HUES6 (cell line): ENCODE data around the gene PIK3R1.

Source experiments
- H3K27ac ChIP-seq: 2 replicates; pipeline ENCODE4 v1.7.0; 2013; ENCODE audit warnings: low read depth, mild to moderate bottlenecking, low read length, inconsistent platforms
- H3K27me3 ChIP-seq: 2 replicates; pipeline ENCODE4 v1.6.1; 2013; ENCODE audit warnings: low read length; ENCODE audit not compliant: control insufficient read depth, insufficient read depth
- H3K36me3 ChIP-seq: 2 replicates; pipeline ENCODE4 v1.6.1; 2013; ENCODE audit warnings: low read length; ENCODE audit not compliant: control insufficient read depth, insufficient read depth
- H3K4me1 ChIP-seq: 2 replicates; pipeline ENCODE4 v1.6.1; 2013; ENCODE audit warnings: low read length; ENCODE audit not compliant: control insufficient read depth, insufficient read depth
- H3K4me3 ChIP-seq: 2 replicates; pipeline ENCODE4 v1.5.1; 2013; ENCODE audit warnings: low read depth, low read length
- H3K9ac ChIP-seq: one replicate; pipeline ENCODE4 v1.6.1; 2013; ENCODE audit warnings: mild to moderate bottlenecking, low read length
- H3K9me3 ChIP-seq: 2 replicates; pipeline ENCODE4 v1.6.1; 2013; ENCODE audit warnings: low read depth, low read length; ENCODE audit not compliant: control insufficient read depth, insufficient read depth

The PIK3R1 gene

DNA sequence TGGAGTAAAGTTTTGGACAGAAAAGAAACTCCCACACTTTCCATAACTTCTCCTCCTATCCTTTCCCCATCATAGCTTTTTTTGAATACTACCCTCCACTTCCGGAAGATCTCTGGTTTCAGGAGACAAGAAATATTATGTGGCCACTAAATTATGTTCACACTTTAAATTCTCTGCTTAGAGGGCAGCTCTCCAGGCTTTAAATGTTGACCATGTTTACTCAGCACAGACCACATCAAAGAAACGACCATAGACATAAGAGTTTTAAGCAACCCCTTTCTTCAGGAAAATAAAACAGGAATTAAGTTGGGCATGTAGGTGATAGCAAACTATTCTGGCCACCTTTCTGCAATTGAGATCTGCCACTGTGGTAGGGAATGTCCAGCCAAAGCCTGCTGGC, 97.8 kb downstream of the PIK3R1 start:
- Histone ChIP-seq H3K9me3 (peaks cover 3% of the 10 kb centered on the region; the same call in 1 of the 2 replicates), H3K9ac (no peak overlapping the region), H3K4me3 (no peak overlapping the region), H3K4me1 (no peaks in the 10 kb centered on the region), H3K27me3 (no peaks in the 10 kb centered on the region), H3K36me3 (no peaks in the 10 kb centered on the region), H3K27ac (no peak overlapping the region)

DNA sequence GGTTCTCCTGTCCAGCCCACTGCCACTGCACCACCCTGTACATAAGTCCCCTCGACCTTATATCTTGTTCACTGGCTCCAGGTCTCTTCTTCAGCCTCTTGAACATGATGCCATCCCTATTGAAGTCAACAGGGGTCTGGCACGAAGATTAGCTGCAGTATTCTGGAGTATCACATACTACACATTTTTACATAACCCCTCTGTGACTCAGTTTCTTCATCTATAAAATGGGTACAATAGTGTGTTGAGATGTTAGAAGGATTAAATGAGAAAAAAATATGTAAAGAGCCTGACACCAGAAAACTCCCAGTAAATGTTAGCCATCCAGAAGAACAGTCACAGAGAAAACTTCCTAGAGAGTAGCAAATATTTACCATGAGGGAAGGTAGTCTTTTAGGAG, 98.9 kb downstream of the PIK3R1 start:
- H3K27ac ChIP-seq, result no peak overlapping the region
- H3K4me1 ChIP-seq, result no peaks in the 10 kb centered on the region
- H3K9me3 ChIP-seq, result peaks cover 3% of the 10 kb centered on the region; the same call in 1 of the 2 replicates
- H3K27me3 ChIP-seq, result no peaks in the 10 kb centered on the region
- no peak overlapping the region for H3K4me3 ChIP-seq
- no peak overlapping the region for H3K9ac ChIP-seq
- no peaks in the 10 kb centered on the region for H3K36me3 ChIP-seq

DNA sequence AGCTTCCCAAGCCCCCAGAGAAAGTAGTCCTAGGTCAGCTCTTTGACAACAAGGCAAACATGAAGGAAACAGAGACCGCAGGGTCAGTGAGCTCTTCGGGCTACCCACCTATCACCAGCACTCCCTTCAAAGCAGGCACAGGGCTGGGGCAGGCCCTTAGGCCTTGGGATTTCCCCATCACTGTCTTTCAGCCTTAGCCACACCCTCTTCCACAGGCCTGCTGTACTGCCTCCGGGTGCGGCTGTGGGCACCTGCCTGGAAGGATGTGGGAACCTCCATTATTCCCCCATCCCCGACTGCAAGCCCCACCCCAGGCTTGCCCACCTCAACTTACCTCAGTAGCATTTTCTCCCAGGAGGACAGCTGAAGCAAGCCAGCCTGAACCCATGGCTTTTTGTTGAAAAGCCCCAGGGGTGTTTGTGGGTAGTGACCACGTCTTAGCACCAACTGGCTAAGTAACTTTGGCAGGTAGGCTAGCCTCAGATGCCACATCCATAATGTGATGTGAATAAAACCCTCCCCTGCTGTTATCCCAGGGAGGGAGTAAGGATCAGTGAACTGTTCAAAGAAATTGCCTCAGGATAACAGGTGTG, 100.2 kb downstream of the PIK3R1 start:
- Histone ChIP-seq H3K36me3 (no peaks in the 10 kb centered on the region), H3K4me3 (no peak overlapping the region), H3K9ac (no peak overlapping the region), H3K4me1 (no peaks in the 10 kb centered on the region), H3K27me3 (no peaks in the 10 kb centered on the region), H3K9me3 (peaks cover 3% of the 10 kb centered on the region; the same call in 1 of the 2 replicates), H3K27ac (no peak overlapping the region)

DNA sequence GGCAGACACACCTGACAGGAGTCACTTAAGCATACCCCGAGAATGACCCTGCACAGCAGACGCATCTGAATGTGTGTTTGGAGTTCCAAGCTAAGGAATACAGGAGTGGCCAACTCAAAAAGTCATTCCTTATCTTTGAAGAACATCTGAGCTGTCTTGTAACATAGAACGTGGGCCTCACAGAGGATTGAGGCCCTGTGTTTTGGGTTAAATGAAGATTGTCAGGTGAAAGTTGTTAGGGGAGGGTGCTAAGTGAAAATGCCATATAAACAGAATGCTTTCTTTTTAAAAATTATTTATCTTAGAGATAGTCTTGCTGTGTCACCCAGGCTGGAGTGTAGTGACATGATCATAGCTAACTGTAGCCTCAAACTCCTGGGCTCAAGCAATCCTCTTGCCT, 100.9 kb downstream of the PIK3R1 start:
- Histone ChIP-seq H3K9ac (no peak overlapping the region), H3K36me3 (no peaks in the 10 kb centered on the region), H3K27ac (no peak overlapping the region), H3K4me3 (no peak overlapping the region), H3K27me3 (no peaks in the 10 kb centered on the region), H3K4me1 (no peaks in the 10 kb centered on the region), H3K9me3 (peaks cover 3% of the 10 kb centered on the region; the same call in 1 of the 2 replicates)

DNA sequence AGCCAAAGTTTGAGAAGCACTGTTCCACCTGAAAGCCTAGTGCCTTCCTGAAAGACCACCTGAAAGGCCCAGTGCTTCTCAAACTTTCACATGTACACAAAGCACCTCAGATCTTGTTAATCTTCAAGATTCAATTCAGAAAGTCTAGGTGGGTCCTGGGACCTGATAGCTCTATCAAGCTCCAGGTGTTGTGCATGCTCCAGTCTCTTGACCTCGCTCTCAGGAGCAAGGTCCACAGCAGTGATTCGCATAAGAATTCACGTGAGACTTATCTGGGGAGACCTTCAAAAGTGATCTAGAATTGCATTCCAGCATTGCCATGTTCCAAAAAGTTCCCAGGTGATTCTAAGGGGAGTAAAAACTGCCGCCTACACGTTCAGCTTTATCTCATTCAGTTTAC, 102.1 kb downstream of the PIK3R1 start:
- Histone ChIP-seq H3K36me3 (no peaks in the 10 kb centered on the region), H3K27me3 (no peaks in the 10 kb centered on the region), H3K4me3 (no peak overlapping the region), H3K9ac (no peak overlapping the region), H3K27ac (no peak overlapping the region), H3K9me3 (no peaks in the 10 kb centered on the region), H3K4me1 (no peaks in the 10 kb centered on the region)

DNA sequence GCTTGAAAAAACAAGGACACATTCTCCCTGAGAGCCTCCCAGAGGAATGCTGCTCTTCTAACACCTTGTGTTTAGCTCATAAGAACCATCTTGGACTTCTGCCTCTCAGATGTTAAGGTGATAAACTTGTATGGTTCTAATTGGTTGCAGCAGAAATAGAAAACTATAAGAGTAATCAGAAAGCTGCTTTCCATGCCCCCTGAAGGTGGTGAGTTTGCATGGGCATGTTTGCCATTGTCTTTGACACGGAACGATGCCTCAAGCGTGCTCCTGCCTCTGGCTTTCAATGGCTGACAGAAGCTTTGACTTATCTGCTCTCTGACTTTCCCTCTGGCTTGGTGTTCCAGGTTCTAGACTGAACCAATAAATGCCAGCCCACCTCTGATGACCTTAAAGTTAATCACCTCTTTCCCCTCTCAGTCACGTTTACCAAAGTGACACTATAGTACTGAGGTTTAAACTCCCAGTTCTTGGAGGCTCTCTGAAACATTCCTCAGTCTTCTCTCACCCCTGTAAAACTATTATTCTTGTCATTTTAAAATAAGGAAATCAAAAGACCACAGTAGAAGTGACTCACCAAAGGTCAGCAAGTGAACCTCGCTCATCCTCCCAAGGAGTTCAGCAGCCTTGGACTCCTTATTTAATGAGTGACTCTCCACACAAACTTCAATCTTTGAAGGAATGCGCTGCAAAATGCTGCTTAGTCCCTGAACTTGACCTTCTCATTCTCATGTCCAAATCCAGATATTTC, 103.6 kb downstream of the PIK3R1 start:
- Histone ChIP-seq H3K27me3 (no peaks in the 10 kb centered on the region), H3K9me3 (no peaks in the 10 kb centered on the region), H3K27ac (no peak overlapping the region), H3K4me3 (no peak overlapping the region), H3K9ac (no peak overlapping the region), H3K4me1 (no peaks in the 10 kb centered on the region), H3K36me3 (no peaks in the 10 kb centered on the region)

DNA sequence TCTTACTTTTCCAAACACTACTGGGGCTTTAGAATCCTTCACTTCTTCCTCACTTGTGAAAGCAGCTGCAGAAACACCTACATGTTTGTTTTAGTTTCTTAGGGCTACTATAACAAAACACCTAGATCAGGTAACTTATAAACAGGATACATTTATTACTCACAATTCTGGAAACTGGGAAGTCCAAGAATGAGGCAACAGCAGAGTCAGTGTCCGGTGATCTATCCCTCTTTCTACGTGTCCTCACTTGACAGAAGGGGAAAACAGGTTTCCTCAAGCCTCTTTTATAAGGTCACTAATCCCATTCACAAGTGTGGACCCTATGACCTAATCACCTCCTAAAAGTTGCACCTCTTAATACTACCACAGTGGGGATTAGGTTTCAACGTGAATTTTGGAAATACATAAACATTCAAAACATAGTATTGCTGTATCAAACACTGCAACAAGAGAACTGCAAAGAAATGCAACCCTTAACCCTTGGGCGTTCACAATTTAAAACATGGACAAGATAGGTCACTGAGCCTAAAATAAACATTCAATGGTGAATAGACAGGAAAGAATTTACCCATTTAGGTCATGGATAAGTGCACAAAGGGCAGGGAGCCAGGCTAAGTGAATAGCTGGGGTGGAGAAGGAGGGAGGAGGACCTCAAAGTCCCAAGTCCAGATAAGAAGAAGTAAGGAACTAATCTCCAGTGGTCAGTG, 104.3 kb downstream of the PIK3R1 start:
- Histone ChIP-seq H3K4me1 (no peaks in the 10 kb centered on the region), H3K27ac (no peak overlapping the region), H3K4me3 (no peak overlapping the region), H3K27me3 (no peaks in the 10 kb centered on the region), H3K9ac (no peak overlapping the region), H3K9me3 (peaks cover 5% of the 10 kb centered on the region; the same call in 1 of the 2 replicates), H3K36me3 (no peaks in the 10 kb centered on the region)

DNA sequence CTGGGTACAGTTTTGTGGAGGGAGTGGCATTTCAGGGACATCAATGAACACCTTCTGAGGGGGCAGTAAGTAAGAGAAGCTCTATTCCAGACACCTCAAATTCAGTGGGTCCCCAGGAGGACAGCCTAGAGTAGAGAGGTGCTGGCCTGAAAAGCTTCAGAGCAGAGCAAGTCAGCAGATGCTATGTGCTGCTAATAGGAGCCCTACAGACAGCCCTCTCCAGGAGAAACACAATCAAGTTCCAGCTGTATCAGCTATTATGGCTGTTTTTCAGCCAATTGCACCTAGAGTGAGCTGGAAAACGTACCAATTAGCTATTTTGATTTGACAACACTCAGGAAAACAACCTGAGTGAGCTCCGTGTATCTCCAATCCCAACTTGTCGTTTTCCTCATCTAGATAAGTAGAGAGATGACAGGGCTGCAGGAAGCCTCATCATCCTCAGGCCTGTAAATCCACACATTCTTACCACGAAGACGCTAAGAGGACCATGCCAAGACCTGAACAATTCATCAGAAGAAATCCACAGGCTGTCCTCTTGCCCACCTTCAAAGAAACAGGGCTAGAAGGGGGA, 104.9 kb downstream of the PIK3R1 start:
- Histone ChIP-seq H3K27me3 (no peaks in the 10 kb centered on the region), H3K27ac (no peak overlapping the region), H3K4me3 (no peak overlapping the region), H3K4me1 (no peaks in the 10 kb centered on the region), H3K9me3 (peaks cover 7% of the 10 kb centered on the region; the same call in 1 of the 2 replicates), H3K9ac (no peak overlapping the region), H3K36me3 (no peaks in the 10 kb centered on the region)

DNA sequence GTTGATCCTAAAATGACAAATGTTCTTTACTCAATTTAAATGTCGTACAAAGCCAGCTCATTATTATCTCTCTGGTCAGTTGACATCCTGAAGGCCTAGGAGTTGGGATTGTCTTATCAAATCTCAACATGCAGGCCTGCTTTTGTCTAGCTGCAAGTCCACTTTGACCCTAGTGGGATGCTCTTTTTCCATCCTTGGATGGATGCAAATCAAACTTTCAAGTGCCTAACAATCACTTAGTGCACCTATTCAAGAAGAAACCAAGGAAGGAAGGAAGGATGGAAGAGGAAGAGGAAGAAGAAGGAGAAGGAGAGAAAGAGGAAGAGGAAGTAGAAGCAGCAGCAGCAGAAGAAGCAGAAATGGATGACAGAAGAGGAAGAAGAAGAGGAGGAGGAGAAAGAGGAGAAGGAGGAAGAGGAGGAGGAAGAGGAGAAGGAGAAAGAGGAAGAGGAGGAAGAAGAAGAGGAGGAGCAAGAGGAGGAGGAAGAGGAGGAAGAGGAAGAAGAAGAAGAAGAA, 109.6 kb downstream of the PIK3R1 start:
- H3K4me1 ChIP-seq, result no peaks in the 10 kb centered on the region
- no peaks in the 10 kb centered on the region for H3K36me3 ChIP-seq
- H3K27me3 ChIP-seq, result no peaks in the 10 kb centered on the region
- no peak overlapping the region for H3K27ac ChIP-seq
- no peak overlapping the region for H3K4me3 ChIP-seq
- peaks cover 7% of the 10 kb centered on the region; the same call in 1 of the 2 replicates for H3K9me3 ChIP-seq
- no peak overlapping the region for H3K9ac ChIP-seq

DNA sequence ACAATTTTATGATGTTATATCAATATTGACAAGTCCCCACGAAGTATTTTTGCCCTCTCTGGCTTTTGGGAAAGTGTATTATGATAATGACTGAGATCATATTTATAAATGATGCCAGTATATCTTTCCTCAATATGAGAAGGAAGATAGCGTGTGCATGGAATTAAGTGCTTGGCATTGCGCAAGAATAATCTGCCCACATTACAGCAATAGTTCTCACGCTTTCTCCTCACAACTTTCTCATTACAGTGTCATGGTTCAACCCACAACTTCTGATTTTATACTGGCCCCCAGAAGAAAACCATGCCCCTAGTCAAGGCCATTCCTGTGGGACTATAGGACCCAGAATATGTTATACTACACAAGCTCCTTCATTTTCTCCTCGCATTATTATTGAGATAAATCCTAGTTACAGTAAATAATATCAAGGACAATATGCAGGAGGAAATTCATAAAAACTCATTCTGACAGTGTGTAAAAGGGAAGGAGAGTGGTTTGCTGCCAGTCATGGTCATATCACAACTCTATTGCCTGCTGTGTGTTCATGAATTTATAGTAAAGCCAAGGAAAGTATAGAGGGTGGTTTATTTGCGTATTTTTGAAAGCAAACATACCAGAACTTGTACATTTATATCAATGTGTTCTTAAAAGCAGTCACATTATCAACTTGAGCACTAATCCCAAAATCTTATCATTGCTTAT, 114.1 kb downstream of the PIK3R1 start:
- H3K36me3 ChIP-seq, result no peaks in the 10 kb centered on the region
- H3K4me1 ChIP-seq, result no peaks in the 10 kb centered on the region
- H3K9ac ChIP-seq, result no peak overlapping the region
- peaks cover 4% of the 10 kb centered on the region; the same call in 1 of the 2 replicates for H3K9me3 ChIP-seq
- H3K27me3 ChIP-seq, result no peaks in the 10 kb centered on the region
- H3K4me3 ChIP-seq, result no peak overlapping the region
- H3K27ac ChIP-seq, result no peak overlapping the region
